NCI-H146 (cell line): ENCODE measurements around the gene COL2A1.
"Not testable (repeated sequence)": the region's sequence is repeated elsewhere in the genome, so short reads cannot be mapped to it uniquely, and the experiment has no call there.

Experiments
- DNase-seq: peaks from one replicate; lab custom pipeline; 2025; lab: John Stamatoyannopoulos, UW

Gene COL2A1

DNA sequence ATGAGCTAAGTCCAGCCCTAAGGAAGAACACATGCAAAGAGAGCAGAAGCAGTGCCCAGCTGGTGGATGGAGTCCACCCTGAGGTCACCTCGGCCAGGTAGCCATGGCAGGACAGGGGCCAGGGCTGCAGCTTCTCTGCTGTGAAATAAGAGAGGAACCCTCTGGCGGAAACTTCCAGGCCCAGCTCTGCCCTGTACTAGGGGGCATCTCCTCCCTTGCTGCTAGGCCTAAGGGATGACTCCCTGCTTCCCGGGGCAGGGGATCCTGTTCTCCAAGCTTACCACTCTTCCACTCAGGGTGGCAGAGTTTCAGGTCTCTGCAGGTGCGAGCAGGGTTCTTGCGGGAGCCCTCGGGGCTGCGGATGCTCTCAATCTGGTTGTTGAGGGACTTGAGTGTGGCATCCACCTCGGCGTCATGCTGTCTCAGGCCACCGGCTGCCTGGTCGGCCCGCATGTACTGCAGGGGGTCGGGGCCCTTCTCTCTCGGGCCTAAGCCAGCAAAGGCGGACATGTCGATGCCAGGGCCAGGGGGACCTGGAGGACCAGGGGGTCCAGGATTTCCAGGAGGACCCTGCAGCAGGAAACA, 29.1 kb downstream of the COL2A1 start:
- DNase-seq, result no peak

DNA sequence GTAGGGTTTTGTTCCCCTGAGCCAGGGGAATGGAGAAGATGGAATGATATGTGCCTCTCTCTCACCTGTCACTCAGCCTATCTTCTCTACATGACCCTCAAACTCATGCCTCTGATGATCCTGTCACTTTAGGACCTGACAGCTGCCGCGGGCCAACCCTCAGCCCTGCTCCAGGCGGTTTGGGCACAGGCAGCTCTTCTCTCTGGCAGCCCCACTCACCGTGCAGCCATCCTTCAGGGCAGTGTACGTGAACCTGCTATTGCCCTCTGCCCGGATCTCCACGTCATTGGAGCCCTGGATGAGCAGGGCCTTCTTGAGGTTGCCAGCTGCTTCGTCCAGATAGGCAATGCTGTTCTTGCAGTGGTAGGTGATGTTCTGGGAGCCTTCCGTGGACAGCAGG, 30.4 kb downstream of the COL2A1 start:
- DNase-seq, result no peak

DNA sequence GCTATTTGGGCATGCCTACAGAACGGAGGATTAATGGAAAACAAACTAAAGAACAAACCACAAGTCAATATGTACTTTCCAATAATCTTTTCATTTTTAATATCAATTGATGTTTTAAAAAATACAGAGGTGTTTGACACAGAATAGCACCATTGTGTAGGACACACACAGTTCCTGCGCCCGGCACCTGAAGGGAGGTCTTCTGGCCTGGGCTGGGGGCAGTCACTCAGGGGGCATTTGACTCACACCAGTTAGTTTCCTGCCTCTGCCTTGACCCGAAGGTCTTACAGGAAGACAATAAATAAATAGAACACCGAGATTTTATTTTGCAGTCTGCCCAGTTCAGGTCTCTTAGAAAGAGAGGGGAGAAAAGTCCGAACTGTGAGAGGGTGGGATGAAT, 31.4 kb downstream of the COL2A1 start:
- DNase-seq, result no peak

DNA sequence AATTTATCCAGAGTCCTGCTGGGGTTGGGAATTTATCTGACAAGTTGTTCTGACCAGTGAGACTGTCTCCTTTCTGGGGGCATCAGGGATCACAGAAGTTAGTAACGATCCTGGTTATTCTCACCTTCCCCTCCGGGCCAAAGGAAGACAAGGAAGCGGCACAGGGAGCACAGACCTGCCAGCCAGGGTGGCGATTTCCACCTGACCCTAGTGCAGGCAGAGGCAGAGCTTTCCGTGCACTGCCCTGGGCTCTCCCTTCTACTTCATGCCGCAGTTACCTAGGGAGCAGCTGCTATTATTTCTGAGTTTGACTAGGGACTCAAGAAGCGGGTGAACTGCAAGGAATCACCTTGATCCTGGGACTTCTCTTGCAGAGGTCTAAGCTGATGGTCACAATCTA, 33.4 kb downstream of the COL2A1 start:
- DNase-seq, result no peak

DNA sequence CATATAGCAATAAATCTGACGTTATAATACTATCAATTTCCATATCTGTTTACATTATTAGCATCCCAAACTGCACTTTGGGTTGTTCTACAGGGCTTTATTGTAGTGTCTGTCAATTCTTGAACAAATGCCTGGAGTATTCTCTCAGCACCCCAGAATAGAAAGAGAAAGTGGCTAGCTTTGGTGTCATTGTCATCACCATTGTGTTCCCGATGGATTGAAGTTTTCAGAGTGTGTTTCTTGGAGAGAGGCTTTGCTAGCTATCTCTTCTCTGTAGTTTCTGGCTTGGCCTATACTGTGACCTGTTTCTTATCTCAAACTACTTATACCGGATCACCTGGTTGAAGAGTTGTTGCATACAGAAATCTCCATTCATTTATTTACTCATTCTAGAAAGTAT, 34.4 kb downstream of the COL2A1 start:
- DNase-seq, result no peak

DNA sequence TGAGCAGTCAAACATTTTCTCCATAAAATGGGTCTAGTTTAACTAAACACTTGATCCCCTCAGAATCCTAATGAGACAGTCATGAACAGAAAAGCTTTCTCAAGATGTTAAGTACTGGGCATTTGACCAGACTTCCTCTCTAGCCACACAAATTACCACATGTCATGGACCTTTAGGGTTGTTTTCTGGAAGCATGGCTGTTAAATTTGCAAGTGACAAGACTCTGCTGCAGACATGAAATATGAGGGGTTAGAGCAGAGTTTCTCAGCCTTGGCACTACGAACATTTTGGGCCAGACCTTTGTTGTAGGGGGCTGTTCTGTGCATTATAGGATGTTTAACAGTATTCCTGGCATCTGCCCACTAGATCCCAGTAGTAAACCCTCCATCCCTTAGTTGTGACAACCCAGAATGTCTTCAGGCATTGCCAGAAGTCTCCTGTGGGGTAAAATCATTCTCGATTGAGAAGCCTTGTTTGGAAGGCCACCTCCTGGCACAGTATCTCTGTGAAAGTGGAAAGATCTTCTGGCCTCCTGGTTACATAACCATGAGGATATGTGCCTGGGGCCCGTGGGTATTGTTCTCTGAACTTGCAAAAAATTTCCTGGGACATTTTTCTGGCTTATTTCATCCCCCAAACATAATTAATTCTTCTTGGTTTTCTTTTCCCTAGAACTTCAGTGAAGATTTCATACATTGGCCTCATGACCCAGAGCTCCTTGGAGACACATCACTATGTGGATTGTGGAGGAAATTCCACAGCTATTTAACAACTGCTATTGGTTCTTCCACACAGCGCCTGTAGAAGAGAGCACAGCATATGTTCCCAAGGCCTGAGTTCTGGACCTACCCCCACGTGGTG, 36.6 kb downstream of the COL2A1 start:
- no peak for DNase-seq

DNA sequence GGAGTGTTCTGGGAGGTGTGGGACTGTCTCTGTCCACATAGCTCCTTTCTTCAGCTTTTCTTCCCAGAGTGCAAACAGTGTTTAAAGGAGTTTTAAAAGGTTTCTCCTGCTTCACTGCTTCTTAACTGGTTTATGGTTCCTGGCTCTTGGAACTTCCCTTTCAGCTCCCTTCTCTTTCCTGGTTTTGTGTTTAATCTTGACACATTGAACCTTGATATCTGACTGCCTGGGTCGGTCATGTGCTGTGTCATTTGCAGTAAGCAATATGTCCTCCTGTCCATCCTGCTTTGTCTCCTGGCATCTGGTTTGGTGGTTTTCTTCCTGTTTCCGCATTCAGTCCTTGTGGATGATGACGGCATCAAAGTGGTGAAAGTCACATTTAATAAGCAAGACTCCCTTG, 38.7 kb downstream of the COL2A1 start:
- no peak for DNase-seq

DNA sequence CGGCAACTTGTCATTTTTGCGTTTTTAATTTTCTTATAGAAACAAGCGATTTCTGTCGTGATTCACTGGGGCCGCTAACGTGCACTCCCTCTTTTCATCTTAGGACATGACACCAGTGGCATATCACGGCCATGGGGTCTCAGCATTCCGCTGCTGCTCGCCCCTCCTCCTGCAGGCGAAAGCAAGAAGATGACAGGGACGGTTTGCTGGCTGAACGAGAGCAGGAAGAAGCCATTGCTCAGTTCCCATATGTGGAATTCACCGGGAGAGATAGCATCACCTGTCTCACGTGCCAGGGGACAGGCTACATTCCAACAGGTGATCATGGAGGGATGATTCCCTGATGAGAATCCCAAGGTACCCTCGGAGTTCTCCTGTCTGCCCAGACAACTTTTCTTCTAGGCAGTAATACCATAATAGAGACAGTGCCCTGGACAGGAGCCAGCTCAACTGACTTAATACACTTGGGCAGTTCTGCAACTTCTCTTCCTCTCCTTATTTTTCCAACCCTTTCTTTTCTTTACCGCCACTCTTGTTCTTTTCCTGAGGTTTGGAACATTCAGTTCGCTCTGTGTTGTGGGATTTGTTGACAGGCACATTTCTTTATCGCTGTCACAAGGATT, 40.1 kb downstream of the COL2A1 start:
- peak; percentile 53 for DNase-seq

DNA sequence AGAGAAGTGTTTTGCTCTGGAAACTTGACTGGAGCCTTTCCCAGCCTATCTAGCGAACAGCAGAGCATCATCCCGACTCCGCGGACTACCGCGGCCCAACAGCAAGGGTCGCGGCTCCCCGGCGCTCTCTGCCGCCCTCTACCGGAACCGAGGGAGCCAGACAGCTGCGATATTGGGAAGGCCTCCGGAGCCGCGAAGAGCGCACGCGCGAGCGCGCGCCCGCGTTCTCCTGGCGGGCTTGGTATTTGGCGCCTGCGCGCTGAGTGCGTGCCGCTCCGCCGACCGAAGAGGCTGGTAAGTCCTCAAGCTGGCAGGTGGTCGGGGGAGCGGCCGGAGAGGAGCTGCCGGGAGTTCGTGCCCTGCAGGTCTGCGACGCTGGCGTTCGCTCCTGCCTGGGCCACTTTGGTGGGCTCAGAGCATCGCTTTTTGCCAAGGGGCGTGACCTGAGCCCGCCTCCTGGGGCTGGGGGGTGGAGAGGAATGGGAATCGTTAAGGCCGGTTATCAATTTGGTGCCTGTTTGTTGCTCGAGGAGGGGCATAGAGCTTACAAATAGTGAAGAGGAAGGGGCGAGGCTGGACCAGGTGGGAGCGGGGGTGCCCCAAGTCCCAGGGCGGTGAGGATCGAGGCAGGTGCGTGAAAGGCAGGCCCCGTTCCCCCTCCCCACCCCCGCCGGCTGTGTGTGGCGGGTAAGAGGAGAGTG, 40.8 kb downstream of the COL2A1 start, which contains the start of gene TMEM106C:
Gene TMEM106C (plus strand): TSS at position 257 of the 701 bp plus-strand sequence. CDS start 641 bp downstream, outside the sequence.
- peak; percentile 95 for DNase-seq

DNA sequence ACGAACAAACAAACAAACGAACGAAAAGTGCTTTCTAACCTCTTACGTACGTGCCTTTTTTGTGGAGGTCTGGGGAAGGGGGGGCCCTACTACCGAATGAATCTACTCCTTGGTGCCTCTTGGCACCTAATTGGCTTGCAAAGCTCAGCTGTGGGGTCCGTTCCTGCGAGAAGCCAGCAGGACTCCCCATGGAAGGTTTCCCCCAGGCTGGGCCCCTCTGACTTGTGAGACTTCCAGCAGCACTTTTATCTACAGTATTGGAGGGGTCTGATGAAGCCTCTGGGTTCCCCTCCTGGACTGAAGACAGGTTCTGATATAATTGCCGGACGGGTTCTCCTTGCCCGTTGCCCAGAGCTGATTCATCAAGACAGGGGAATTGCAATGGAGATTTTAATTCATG, 42.1 kb downstream of the COL2A1 start:
- no peak for DNase-seq

DNA sequence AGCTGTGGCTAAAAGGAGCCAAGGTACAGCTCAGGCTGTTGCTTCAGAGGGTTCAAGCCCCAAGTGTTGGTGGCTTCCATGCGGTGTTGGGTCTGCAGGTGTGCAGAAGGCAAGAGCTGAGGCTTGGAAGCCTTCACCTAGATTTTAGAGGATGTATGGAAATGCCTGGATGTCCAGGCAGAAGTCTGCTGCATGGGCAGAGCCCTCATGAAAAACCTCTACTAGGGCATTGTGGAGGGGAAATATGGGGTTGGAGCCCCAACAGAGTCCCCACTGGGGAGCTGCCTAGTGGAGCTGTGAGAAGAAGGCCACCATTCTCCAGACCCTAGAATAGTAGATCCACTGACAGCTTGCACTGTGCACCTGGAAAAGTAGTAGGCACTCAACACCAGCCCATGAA, 46.6 kb downstream of the COL2A1 start:
- not testable (repeated sequence) for DNase-seq

DNA sequence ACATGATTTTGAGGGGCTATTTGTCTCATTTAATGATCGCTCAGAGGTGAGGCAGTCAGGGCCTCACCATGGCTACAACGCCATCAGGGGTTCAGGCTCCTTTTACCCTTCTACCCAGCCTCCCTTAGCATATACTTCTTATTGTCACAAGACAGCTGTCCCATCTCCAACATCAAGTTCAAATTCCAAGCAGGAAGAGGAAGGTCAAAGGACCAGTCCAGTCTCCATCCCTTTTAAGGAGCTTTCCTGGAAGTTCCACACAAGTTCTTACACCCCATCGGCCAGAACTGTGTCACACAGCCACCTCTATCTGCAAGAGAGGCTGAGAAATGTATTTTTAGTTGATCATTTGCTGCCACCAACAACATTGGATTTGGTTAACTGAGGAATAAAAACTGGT, 49.2 kb downstream of the COL2A1 start:
- DNase-seq, result no peak

DNA sequence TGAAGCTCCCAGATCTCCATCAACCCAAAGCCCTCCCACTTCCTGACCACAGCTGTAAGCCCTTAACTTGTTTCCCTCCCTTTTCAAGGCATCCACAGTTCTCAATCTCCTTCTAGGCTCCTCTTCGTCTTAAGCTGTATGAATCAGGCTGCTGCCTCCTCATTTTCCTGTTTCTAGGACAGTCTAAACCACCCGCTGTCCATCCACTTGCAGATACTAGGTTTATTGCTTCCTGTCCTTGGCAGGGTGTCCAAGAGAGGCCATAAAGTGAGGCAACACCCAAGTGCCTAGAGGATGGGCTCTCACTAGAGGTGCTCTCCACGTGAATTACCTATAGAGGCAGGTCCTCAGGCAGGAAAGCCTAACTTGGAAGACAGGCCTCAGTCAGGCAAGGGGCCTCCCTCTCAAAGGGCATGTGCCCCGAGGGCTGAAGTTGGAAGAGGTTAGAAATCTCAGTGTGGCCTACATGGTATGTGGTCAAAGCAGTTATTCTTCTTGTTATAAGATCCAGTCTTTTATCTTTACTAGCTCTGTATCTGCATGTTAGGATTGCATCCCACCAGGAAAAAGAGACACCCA, 49.7 kb downstream of the COL2A1 start:
- DNase-seq, result no peak

DNA sequence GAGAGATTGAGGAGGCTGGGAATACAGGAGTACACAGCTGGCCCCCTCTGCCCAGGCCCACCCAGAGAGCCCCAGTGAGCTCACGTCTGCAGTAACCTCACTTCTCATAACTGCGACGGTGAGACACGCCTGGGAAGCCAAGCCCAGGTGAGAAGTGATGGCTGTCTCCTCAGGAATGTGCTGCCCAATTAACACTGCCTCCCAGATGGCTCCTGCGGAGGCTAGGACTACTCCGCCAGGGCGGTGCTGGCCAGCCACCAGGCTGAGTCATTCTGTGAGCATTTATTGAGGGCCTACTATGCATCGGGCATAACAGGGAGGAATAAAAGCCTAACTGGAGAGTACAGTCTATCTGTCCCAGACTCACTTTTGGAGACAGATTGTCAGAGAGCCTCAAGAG, 50.2 kb downstream of the COL2A1 start:
- DNase-seq, result no peak

DNA sequence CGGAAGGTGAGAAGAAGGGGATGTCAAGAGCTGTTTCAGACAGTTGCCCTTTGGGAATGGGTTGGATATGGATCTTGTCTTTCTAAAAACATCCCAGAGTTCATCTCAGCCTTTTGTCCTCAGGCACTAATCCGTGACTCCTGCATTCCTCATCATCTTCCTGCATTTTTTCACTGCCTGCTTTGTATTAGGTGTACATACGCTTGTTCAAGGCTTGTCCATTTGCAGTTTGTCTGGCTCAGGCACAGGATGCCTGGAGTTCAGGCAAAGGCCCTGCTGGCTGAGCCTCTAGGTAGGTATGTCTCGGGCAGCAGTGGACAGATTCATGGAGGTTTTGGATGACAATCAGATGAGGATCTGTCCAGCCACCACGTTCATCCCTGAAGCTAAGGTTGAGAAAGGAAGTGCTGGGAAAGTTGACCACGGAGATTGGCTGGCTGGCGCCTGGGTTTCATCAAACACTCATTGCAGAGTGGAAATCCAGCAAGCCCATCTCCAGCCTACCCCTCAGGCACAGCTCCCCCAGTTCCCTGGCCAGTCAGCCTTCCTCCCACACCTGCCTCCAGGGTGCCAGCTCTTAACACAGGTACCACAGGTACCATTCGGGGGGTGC, 53.3 kb downstream of the COL2A1 start:
- DNase-seq, result no peak

DNA sequence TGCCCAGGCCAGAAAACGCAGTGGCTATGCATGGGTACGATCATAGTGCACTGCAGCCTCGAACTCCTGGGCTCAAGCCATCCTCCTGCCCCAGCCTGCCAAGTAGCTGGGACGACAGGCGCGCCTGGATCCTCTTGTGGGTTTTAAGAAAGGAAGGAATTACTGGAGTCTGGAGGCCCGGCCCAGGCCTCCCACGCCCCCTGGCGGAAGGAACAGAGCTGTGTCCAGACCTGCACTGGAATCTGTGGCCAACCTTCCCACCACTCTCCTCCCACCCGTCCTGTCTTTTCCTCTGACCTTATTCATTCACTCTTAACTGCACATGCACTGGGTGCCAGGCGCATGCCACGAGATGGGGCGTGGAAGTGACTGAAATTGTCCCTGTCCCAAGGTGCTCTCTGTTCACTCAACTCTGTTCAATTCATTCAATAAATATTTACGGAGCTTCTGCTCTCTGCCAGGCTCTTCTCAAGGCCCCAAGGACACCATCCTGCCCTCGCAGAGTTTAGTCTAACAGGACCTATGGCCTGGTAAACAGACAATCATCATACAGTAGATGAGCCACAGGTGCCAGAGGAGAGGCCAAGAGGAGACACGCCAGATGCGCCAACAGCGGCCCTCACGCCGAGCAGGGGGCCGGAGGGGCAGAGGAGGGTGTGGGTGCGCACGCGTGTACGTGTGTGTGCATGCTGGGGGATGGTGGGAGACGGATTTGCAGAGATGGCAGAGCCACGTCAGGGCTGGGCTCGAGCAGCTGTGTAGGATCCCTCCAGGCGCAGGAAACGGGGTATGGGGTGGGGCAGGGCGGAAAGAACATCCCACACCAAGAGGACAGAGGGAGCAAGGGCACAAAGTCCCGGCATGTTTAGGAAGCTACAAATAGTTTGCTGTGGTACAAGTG, 54.6 kb downstream of the COL2A1 start:
- DNase-seq, result peak; percentile 88

DNA sequence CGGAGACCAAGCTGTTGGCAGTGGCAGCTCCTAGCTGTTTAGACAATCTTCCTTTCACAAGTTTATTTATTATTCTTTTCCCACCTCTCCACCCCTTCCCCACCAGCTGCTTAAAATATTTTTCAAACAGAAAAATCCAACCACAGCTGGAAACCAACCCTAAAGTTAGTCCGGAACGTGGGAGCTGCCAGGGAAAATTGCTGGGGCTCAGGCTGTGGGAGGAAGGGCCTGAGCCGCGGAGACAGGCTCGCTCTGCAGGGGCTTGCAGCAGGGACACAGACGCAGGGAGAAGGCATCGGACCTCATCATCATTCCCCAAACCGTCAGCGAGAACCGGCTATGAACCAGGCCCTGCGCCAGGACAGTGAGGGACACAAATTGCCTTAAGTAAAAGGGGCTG, 56.9 kb downstream of the COL2A1 start:
- DNase-seq, result no peak

DNA sequence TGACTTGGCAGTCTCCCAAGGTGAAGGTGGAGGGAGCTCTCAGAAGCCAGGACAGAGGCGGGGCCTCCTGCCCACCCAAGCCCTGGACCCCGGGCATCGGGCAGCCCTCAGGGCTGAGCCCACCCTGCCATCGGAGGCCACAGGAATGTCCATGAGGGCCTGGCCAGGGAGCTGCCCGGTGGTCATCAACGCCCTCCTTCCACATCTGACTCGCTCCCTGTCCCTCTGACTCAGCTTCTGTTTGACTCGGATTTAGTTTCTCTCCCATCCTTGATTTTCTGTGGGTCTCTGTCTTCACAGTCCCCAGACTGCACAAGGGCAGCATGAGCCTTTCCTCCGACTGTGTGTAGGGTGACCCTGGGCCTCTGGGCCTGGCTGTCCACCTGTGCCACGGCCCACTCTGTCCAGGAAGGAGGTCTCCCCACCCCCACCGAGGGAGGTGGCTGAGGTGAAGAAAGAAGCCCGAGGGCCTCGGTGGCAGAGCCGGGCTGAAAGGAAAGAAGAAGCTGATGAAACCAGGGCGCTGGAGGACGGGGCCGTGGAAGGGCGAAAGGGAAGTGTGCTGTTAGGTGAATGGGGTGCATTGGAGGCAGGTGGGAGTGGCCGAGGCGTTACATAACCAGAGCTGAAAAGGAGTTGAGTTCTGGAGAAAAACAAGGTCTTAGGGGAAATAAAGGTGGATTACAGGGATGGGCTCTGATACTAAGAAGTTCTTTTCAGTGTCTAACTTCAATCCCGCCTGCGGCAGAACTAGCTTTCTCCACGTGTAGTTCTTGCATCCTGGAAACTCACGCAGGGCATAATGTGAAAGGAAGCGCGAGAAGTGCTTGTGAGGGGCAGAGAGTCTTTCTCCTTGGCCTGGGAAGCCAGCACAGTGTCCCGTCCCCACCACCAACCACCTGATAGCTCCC, 57.6 kb downstream of the COL2A1 start:
- no peak for DNase-seq

DNA sequence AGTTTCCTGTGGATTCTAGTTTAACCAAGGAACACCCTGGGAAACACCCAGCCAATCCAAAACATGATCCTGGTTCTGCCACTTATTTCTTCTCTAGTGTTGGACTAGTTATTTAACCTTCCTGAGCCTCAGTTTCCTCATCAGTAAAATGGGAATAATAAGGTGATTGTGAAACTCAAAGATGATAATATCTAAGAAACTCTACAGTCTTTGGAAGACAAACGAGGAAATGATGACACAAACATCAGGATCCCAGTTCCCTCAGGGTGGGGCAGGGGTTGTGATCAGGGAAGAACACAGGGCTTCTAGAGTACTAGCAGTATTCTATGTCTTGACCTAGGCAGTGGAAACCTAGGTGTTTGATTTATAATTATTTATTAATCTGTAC, 58.9 kb downstream of the COL2A1 start:
- no peak for DNase-seq
